Measurements from ENCODE around the gene TTC4. TPM values are rescaled to one million over a fixed set of nuclear protein-coding genes. Genes with fewer than 3 reads are reported as not detected.

Gene TTC4
- total RNA-seq, 3 donors from 2014 or later (not counting 1 experiment from before 2014, with no cell fraction given), result 7.8 to 13.6 (median 10.0) TPM

DNA sequence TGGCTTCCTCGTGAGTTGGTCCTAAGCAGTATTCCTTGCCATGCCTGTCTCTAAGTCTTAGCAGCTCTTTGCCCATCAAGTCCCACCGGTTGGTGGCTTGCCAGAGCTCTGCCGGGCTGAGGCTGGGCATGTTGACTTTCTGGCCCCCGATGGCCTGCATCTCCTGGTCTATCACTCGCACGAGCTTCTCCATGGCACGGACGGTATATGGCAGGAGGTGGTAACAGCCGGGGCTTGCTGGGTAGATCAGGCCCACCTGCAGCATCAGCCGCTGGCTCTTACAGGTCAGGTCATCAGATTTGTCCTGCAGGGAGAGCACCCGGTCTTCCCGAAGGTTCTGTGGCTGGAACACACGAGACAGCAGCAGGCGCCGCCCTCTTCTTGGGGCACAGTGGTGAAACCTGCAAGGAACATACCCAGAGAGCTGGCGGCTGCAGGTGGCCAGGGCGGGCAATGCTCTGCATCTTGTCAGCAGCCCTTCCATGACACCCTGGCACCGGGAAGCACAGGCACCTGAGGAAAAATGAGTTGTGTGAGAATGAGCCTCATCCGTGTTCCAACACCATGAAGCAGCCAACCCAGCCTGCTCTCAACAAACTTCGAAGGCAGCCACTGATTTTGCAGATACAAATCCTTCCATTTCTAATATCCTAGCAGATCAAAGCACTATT is 43.2 kb downstream of the TTC4 start:
- H3K27ac ChIP-seq (ENCODE audit: low read length), result no peak overlapping the region
- no peaks in the 10 kb centered on the region for H3K9me3 ChIP-seq (ENCODE audit: control insufficient read depth, insufficient read depth, low read length)
- H3K4me1 ChIP-seq (ENCODE audit: control insufficient read depth, insufficient read depth, low read length), result peaks cover 4% of the 10 kb centered on the region
- peaks cover 11% of the 10 kb centered on the region for H3K36me3 ChIP-seq (ENCODE audit: control insufficient read depth, insufficient read depth, low read length)
- TF ChIP-seq, protein P1, sequence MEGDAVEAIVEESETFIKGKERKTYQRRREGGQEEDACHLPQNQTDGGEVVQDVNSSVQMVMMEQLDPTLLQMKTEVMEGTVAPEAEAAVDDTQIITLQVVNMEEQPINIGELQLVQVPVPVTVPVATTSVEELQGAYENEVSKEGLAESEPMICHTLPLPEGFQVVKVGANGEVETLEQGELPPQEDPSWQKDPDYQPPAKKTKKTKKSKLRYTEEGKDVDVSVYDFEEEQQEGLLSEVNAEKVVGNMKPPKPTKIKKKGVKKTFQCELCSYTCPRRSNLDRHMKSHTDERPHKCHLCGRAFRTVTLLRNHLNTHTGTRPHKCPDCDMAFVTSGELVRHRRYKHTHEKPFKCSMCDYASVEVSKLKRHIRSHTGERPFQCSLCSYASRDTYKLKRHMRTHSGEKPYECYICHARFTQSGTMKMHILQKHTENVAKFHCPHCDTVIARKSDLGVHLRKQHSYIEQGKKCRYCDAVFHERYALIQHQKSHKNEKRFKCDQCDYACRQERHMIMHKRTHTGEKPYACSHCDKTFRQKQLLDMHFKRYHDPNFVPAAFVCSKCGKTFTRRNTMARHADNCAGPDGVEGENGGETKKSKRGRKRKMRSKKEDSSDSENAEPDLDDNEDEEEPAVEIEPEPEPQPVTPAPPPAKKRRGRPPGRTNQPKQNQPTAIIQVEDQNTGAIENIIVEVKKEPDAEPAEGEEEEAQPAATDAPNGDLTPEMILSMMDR (IDR thresholded peaks at IDR 0.05), result no peak
- no peaks in the 10 kb centered on the region for H3K36me3 Mint-ChIP-seq
- DNase-seq (no peak), ATAC-seq (no peak)
- H3K9me3 Mint-ChIP-seq, result no peaks in the 10 kb centered on the region
- 97% methylated on average over 20 of the region's 20 CpGs for WGBS (ENCODE audit: insufficient coverage)
- H3K27me3 ChIP-seq (ENCODE audit: control insufficient read depth, insufficient read depth, low read length), result no peaks in the 10 kb centered on the region
- no peak overlapping the region for H3K4me3 ChIP-seq (ENCODE audit: low read length)
- no peaks in the 10 kb centered on the region for H3K27me3 Mint-ChIP-seq (ENCODE audit: low read depth in 2 of 2)
- no peak overlapping the region for H3K4me3 Mint-ChIP-seq
- peaks cover 17 to 18% of the 10 kb centered on the region in 2 donors for H3K4me1 Mint-ChIP-seq
- H3K27ac Mint-ChIP-seq, result no peak overlapping the region
- intact Hi-C loops (cut with micrococcal nuclease), result no loop called here

DNA sequence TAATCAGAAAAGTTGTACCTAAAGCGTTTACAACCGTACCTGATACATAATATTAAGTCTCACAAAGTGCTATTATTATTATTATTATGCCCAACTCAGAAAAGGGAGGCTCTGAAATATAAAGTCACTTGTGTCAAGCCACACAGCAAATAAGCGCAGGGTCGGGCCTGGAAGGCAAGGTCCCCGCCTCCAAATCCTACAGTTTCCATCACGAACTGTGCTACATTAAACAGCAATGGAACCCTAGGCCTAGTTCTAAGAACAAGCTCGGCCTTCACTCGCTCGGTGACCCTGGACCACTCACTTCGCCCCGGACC is 48.1 kb downstream of the TTC4 start:
- intact Hi-C loops (cut with micrococcal nuclease), result loop anchor here (1.0 kb wide), 3 partner anchors 38 to 710 kb away; partner anchors contain the start of genes TCEANC2, TMEM59 and TTC22
- no peaks in the 10 kb centered on the region for H3K27me3 ChIP-seq (ENCODE audit: control insufficient read depth, insufficient read depth, low read length)
- Mint-ChIP-seq H3K27me3 (ENCODE audit: low read depth in 2 of 2) (no peaks in the 10 kb centered on the region), H3K36me3 (no peaks in the 10 kb centered on the region), H3K27ac (peak overlapping the region; percentile 96 to 97), H3K9me3 (no peaks in the 10 kb centered on the region), H3K4me1 (peaks cover 48 to 53% of the 10 kb centered on the region in 2 donors), H3K4me3 (peak overlapping the region; percentile 94)
- peaks cover under 1% of the 10 kb centered on the region for H3K36me3 ChIP-seq (ENCODE audit: control insufficient read depth, insufficient read depth, low read length)
- no peaks in the 10 kb centered on the region for H3K9me3 ChIP-seq (ENCODE audit: control insufficient read depth, insufficient read depth, low read length)
- ATAC-seq, result no peak
- H3K4me3 ChIP-seq (ENCODE audit: low read length), result peak overlapping the region; percentile 68
- H3K4me1 ChIP-seq (ENCODE audit: control insufficient read depth, insufficient read depth, low read length), result peaks cover 16% of the 10 kb centered on the region
- no peak for DNase-seq
- WGBS (ENCODE audit: insufficient coverage), result 5% methylated on average over 9 of the region's 11 CpGs
- TF ChIP-seq, protein P1 (IDR thresholded peaks at IDR 0.05), result no peak
- peak overlapping the region; percentile 22 for H3K27ac ChIP-seq (ENCODE audit: low read length)

DNA sequence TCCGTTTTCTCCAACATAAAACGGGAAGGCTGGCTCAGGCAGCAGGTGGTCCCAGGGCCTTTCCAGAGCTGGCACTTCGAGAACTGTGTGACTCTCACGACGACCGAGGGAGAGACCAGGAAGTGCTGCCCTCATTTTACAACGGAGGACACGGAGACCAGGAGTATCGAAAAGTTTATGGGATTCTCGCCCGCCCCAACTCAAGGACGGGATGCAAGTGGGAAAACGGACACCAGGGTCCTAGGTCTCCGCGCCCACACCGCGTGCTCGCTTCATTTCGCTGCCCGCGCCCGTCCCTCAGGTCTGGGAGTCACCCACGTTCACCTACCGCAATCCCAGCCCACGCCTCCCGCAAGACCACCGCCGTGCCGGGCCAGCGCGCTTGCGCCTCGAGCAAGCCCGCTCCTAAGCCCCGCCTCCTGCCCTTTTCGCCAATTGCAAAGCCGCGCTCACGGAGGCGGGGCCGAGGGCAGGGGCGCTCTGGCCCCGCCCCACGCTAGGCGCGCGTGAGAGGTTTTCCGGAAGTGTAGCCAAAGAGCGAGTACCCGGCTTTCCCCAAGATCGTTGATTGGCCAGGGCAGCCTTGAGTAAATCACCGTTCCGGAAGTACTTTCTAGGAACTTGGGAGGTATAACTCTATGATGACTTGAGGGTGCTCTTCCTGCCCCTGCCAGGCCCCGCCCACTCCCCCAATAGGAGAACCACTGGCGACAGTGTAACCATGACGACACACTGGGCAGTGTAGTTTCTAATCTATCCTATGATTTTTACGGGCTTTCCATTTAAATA is 48.7 kb downstream of the TTC4 start, which contains the start of gene PARS2:
Gene PARS2, minus strand, starts transcription at position 391 of the 789 bp plus-strand sequence. CDS start 5,362 bp downstream, outside the sequence.
- TF ChIP-seq, protein P1 (IDR thresholded peaks at IDR 0.05), result no peak
- under 1% methylated on average over 54 of the region's 57 CpGs for whole genome bisulfite sequencing (ENCODE audit: insufficient coverage)
- no peaks in the 10 kb centered on the region for H3K36me3 Mint-ChIP-seq
- Histone ChIP-seq H3K27ac (ENCODE audit: low read length) (peak within 1 kb of the TSS; percentile 76), H3K27me3 (ENCODE audit: control insufficient read depth, insufficient read depth, low read length) (no peaks in the 10 kb centered on the region), H3K4me3 (ENCODE audit: low read length) (peak within 1 kb of the TSS; percentile 68), H3K36me3 (ENCODE audit: control insufficient read depth, insufficient read depth, low read length) (no peaks in the 10 kb centered on the region), H3K9me3 (ENCODE audit: control insufficient read depth, insufficient read depth, low read length) (no peaks in the 10 kb centered on the region), H3K4me1 (ENCODE audit: control insufficient read depth, insufficient read depth, low read length) (peaks cover 16% of the 10 kb centered on the region)
- DNase-seq, result peak; percentile 92 to 99
- intact Hi-C loops (cut with micrococcal nuclease), result loop anchor here (1.0 kb wide), 3 partner anchors 37 to 711 kb away; partner anchors contain the start of genes TCEANC2, TMEM59 and TTC22
- ATAC-seq, result peak; percentile 89 to 97 (median 93)
- no peaks in the 10 kb centered on the region for H3K27me3 Mint-ChIP-seq (ENCODE audit: low read depth in 2 of 2)
- H3K9me3 Mint-ChIP-seq, result no peaks in the 10 kb centered on the region
- peaks cover 48 to 53% of the 10 kb centered on the region in 2 donors for H3K4me1 Mint-ChIP-seq
- H3K27ac Mint-ChIP-seq, result peak within 1 kb of the TSS; percentile 96 to 97
- H3K4me3 Mint-ChIP-seq, result peak within 1 kb of the TSS; percentile 94

Data from natural killer cell (primary cell).